SK-N-SH (cell line): ENCODE measurements around the gene XAGE2. TPM values are rescaled to one million over a fixed set of nuclear protein-coding genes. Genes with fewer than 3 reads are reported as not detected.

ENCODE experiments used
- CTCF ChIA-PET: fragments of 300-600, 350-600 bp; formaldehyde crosslinking; extraction: SDS; loops from one replicate; lab custom pipeline; 2021; lab: Yijun Ruan, JAX
- POLR2A ChIA-PET: fragments of 350-600 bp; sonication (Branson Sonifier 250); formaldehyde crosslinking; extraction: SDS; loops from one replicate; lab custom pipeline; 2020; ENCODE audit warnings: antibody characterized with exemption, inconsistent platforms; lab: Yijun Ruan, JAX
- DNase-seq: peaks from one replicate; pipeline ENCODE4 v3.0.0; 2012
- H2AFZ ChIP-seq: fragments of 200-600 bp; sonication (generic); 2 replicates; pipeline ENCODE4 v1.8.1; 2016; ENCODE audit warnings: antibody characterized with exemption, mild to moderate bottlenecking, low read depth
- H3F3A ChIP-seq: fragments of 200-600 bp; sonication (generic); replicated peaks from 2 replicates; pipeline ENCODE3; 2016; ENCODE audit warnings: antibody characterized with exemption, mild to moderate bottlenecking; ENCODE audit not compliant: insufficient read depth
- H3K27ac ChIP-seq, 2 experiments: fragments of 200-500 bp in 1 of 2; fragments of 200-600 bp in 1 of 2; sonication (Bioruptor generic) in 1 of 2; sonication (generic), shearing (Covaris generic) in 1 of 2; 2 replicates each; pipeline versions ENCODE4 v1.5.1 to v1.6.1; 2014 to 2016; ENCODE audit warnings: low read depth in 2 of 2, inconsistent platforms in 1 of 2, low read length in 1 of 2, mild to moderate bottlenecking in 1 of 2, mixed read lengths in 1 of 2
- H3K27me3 ChIP-seq: fragments of 200-600 bp; sonication (generic), shearing (Covaris generic); 2 replicates; pipeline ENCODE4 v1.6.1; 2016; ENCODE audit warnings: mixed run types; ENCODE audit not compliant: insufficient read depth
- H3K36me3 ChIP-seq, 2 experiments: fragments of 200-500 bp in 1 of 2; fragments of 200-600 bp in 1 of 2; sonication (Bioruptor generic) in 1 of 2; sonication (generic) in 1 of 2; replicated peaks in 1 of 2; 2 replicates each; pipeline versions ENCODE3 to v1.5.1; 2014 to 2016; ENCODE audit warnings: low read length in 1 of 2, mild to moderate bottlenecking in 1 of 2; ENCODE audit not compliant: insufficient read depth in 2 of 2, control insufficient read depth in 1 of 2
- H3K4me1 ChIP-seq, 2 experiments: fragments of 200-500 bp in 1 of 2; fragments of 200-600 bp in 1 of 2; sonication (Bioruptor generic) in 1 of 2; sonication (generic), shearing (Covaris generic) in 1 of 2; 2 replicates each; pipeline versions ENCODE4 v1.5.1 to v1.6.1; 2014 to 2016; ENCODE audit warnings: low read depth in 1 of 2, low read length in 1 of 2, mixed run types in 1 of 2; ENCODE audit not compliant: insufficient read depth in 2 of 2, control insufficient read depth in 1 of 2
- H3K4me2 ChIP-seq: fragments of 200-600 bp; sonication (generic), shearing (Covaris generic); 2 replicates; pipeline ENCODE4 v1.6.1; 2017; ENCODE audit warnings: mixed run types
- H3K4me3 ChIP-seq, 2 experiments: fragments of 200-500 bp in 1 of 2; fragments of 200-600 bp in 1 of 2; sonication (Bioruptor generic) in 1 of 2; sonication (generic), shearing (Covaris generic) in 1 of 2; 2 replicates each; pipeline versions ENCODE4 v1.5.1 to v1.8.1; 2014 to 2016; ENCODE audit warnings: low read depth in 2 of 2, inconsistent platforms in 1 of 2, low read length in 1 of 2, mild to moderate bottlenecking in 1 of 2, mixed read lengths in 1 of 2, moderate library complexity in 1 of 2
- H3K79me2 ChIP-seq: fragments of 200-600 bp; sonication (generic); 2 replicates; pipeline ENCODE4 v1.8.1; 2017; ENCODE audit warnings: mild to moderate bottlenecking; ENCODE audit not compliant: insufficient read depth
- H3K9ac ChIP-seq: fragments of 200-600 bp; sonication (generic); 2 replicates; pipeline ENCODE4 v1.6.1; 2017; ENCODE audit warnings: mixed run types
- H3K9me2 ChIP-seq: fragments of 200-600 bp; sonication (generic); 2 replicates; pipeline ENCODE4 v1.6.1; 2017; ENCODE audit warnings: mixed run types
- H3K9me3 ChIP-seq: fragments of 200-600 bp; sonication (generic); 2 replicates; pipeline ENCODE4 v1.6.1; 2017; ENCODE audit warnings: mixed run types, mild to moderate bottlenecking, moderate library complexity
- H4K20me1 ChIP-seq: fragments of 200-600 bp; sonication (generic); 2 replicates; pipeline ENCODE4 v1.6.1; 2017; ENCODE audit warnings: mild to moderate bottlenecking, mixed run types; ENCODE audit not compliant: insufficient read depth
- EP300 ChIP-seq, 2 experiments: IDR thresholded peaks; 2 replicates each; pipeline versions ENCODE4 v1.4.0 to v1.6.1; 2012; ENCODE audit warnings: borderline replicate concordance in 1 of 2, low read depth in 1 of 2, low read length in 1 of 2
- EZH2phosphoT487 ChIP-seq: fragments of 200-600 bp; sonication (generic); IDR thresholded peaks from 2 replicates; pipeline ENCODE4 v1.6.1; 2017; ENCODE audit warnings: low read depth, mixed run types, mild to moderate bottlenecking, antibody characterized with exemption, moderate library complexity, borderline replicate concordance
- FOSL2 ChIP-seq: IDR thresholded peaks from 2 replicates; pipeline ENCODE4 v1.4.0; 2012; ENCODE audit warnings: low read depth, mild to moderate bottlenecking, moderate library complexity, borderline replicate concordance
- MXI1 ChIP-seq: IDR thresholded peaks from 2 replicates; pipeline ENCODE4 v1.6.1; 2012; ENCODE audit warnings: mild to moderate bottlenecking, low read depth, low read length, improper control_type of control experiment
- NFIC ChIP-seq: IDR thresholded peaks from 2 replicates; pipeline ENCODE4 v1.4.0; 2012; ENCODE audit warnings: borderline replicate concordance
- NRF1 ChIP-seq: IDR thresholded peaks from 2 replicates; pipeline ENCODE4 v1.6.1; 2012; ENCODE audit warnings: low read depth, mild to moderate bottlenecking, low read length
- POLR2AphosphoS5 ChIP-seq: IDR thresholded peaks from 2 replicates; pipeline ENCODE4 v1.6.1; 2012; ENCODE audit warnings: low read depth, low read length
- RAD21 ChIP-seq: IDR thresholded peaks from 2 replicates; pipeline ENCODE4 v1.6.1; 2012; ENCODE audit warnings: mild to moderate bottlenecking, low read length
- RCOR1 ChIP-seq: fragments of 150-350 bp; IDR thresholded peaks from 2 replicates; pipeline ENCODE4 v1.6.1; 2017; ENCODE audit warnings: antibody characterized with exemption, low read length
- SMC3 ChIP-seq: IDR thresholded peaks from 2 replicates; pipeline ENCODE4 v1.6.1; 2012; ENCODE audit warnings: low read depth, low read length, improper control_type of control experiment
- TCF12 ChIP-seq: IDR thresholded peaks from 2 replicates; pipeline ENCODE4 v1.4.0; 2012
- TEAD4 ChIP-seq: IDR thresholded peaks from 2 replicates; pipeline ENCODE4 v1.4.0; 2012; ENCODE audit warnings: mild to moderate bottlenecking, borderline replicate concordance; ENCODE audit not compliant: insufficient read depth
- polyA plus RNA-seq, 3 experiments: library from polyadenylated mRNA; depleted of rRNA; stranded (reverse); fragments of >200 nt; gene quantifications; 2 replicates each; pipeline ENCODE4 v1.2.3, GENCODE V29; 2012
- TF ChIP-seq, protein P1 (sequence below): fragments of 150-350 bp; IDR thresholded peaks from 2 replicates; pipeline ENCODE4 v1.6.1; 2016; ENCODE audit warnings: mild to moderate bottlenecking, low read depth, low read length
- TF ChIP-seq, protein P2 (sequence below): IDR thresholded peaks from 2 replicates; pipeline ENCODE4 v1.4.0; 2012; ENCODE audit warnings: low read depth
- TF ChIP-seq, protein P3 (sequence below): IDR thresholded peaks from 2 replicates; pipeline ENCODE4; 2012

The XAGE2 gene
- polyA plus RNA-seq, 1 of the 3 experiments (the other 2 are of a cell fraction), result 0.13 TPM

DNA sequence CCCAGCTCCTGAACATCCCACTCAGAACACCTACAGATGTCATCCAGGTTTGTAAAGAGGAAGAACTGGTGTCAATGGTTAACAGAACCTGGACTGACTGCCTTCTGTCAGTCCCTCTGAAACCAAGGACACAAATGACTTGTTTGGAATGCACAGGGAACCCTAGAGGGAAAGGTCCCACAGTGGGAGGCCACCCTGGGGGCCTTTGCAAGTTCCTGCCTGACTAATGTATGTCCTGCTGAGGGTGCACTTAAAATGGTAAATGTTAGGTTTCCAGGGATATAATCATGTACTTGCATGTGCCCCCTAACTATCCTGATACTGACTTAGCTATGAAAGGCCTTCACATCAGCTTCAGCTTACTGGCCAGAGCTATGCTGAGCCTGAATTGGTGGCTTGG lies 15.0 kb upstream of the XAGE2 start:
- no peaks in the 10 kb centered on the region for H3K4me1 ChIP-seq
- H2AFZ ChIP-seq, result no peak overlapping the region
- no peak for TF ChIP-seq EZH2phosphoT487
- no peak for TF ChIP-seq FOSL2
- TF ChIP-seq MXI1, result no peak
- TF ChIP-seq, protein P1, sequence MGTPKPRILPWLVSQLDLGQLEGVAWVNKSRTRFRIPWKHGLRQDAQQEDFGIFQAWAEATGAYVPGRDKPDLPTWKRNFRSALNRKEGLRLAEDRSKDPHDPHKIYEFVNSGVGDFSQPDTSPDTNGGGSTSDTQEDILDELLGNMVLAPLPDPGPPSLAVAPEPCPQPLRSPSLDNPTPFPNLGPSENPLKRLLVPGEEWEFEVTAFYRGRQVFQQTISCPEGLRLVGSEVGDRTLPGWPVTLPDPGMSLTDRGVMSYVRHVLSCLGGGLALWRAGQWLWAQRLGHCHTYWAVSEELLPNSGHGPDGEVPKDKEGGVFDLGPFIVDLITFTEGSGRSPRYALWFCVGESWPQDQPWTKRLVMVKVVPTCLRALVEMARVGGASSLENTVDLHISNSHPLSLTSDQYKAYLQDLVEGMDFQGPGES, result no peak
- TF ChIP-seq EP300 (IDR thresholded peaks at IDR 0.05; ENCODE audit: borderline replicate concordance in 1 of 2, low read depth in 1 of 2, low read length in 1 of 2), result no peak
- TF ChIP-seq, protein P2, sequence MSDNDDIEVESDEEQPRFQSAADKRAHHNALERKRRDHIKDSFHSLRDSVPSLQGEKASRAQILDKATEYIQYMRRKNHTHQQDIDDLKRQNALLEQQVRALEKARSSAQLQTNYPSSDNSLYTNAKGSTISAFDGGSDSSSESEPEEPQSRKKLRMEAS, result no peak
- no peak for TF ChIP-seq TCF12
- no peak for TF ChIP-seq NRF1
- no peak for TF ChIP-seq RAD21
- H3F3A ChIP-seq, result no peaks in the 10 kb centered on the region
- ChIA-PET CTCF (no interaction called here), POLR2A (no interaction called here)
- peaks cover 15% of the 10 kb centered on the region; the same call in 1 of the 2 replicates for H3K27me3 ChIP-seq
- H3K9me3 ChIP-seq, result no peaks in the 10 kb centered on the region
- no peak for DNase-seq
- H4K20me1 ChIP-seq, result no peaks in the 10 kb centered on the region
- H3K36me3 ChIP-seq, result no peaks in the 10 kb centered on the region
- no peak overlapping the region for H3K9ac ChIP-seq
- H3K27ac ChIP-seq, result no peak overlapping the region
- no peaks in the 10 kb centered on the region for H3K79me2 ChIP-seq
- H3K4me3 ChIP-seq, result no peak overlapping the region
- no peak overlapping the region for H3K4me2 ChIP-seq
- no peaks in the 10 kb centered on the region for H3K9me2 ChIP-seq

DNA sequence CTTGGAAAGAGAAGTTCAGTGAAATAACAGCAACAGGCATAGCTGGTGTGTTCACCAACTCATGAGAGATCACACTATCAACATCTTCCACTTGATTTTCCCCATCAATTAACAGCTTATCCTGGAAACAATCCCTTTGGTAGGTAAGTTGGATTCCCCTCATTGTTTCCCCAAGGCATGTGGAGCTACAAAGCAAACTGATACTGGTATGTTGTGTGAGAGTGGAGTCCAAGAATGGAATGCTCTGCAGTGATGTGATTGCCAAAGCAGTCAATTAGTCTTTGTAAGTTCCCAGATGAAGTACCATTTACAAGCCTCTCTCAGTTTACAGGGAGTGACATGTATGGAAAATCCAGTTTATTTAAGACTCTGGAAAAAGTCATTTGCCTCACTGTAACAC lies 13.7 kb upstream of the XAGE2 start:
- no peak overlapping the region for H2AFZ ChIP-seq
- H3K4me3 ChIP-seq, result no peak overlapping the region
- no peaks in the 10 kb centered on the region for H3K79me2 ChIP-seq
- no peak for DNase-seq
- ChIA-PET POLR2A (no interaction called here), CTCF (interaction anchor here (2.2 kb wide), 1 partner anchor 9 kb away, joined by 13 read pairs; no protein-coding TSS in a partner anchor)
- H3K27me3 ChIP-seq, result peaks cover 12% of the 10 kb centered on the region; the same call in 1 of the 2 replicates
- H3K36me3 ChIP-seq, result no peaks in the 10 kb centered on the region
- no peaks in the 10 kb centered on the region for H3F3A ChIP-seq
- no peaks in the 10 kb centered on the region for H3K9me3 ChIP-seq
- H3K9me2 ChIP-seq, result no peaks in the 10 kb centered on the region
- H3K4me1 ChIP-seq, result no peaks in the 10 kb centered on the region
- TF ChIP-seq TEAD4 (no peak), NFIC (no peak), EP300 (IDR thresholded peaks at IDR 0.05; ENCODE audit: borderline replicate concordance in 1 of 2, low read depth in 1 of 2, low read length in 1 of 2) (no peak), POLR2AphosphoS5 (no peak), RCOR1 (no peak), SMC3 (no peak)
- TF ChIP-seq, protein P1, result no peak
- TF ChIP-seq, protein P3, sequence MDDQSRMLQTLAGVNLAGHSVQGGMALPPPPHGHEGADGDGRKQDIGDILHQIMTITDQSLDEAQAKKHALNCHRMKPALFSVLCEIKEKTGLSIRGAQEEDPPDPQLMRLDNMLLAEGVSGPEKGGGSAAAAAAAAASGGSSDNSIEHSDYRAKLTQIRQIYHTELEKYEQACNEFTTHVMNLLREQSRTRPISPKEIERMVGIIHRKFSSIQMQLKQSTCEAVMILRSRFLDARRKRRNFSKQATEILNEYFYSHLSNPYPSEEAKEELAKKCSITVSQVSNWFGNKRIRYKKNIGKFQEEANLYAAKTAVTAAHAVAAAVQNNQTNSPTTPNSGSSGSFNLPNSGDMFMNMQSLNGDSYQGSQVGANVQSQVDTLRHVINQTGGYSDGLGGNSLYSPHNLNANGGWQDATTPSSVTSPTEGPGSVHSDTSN, result no peak
- H3K9ac ChIP-seq, result no peak overlapping the region
- no peak overlapping the region for H3K27ac ChIP-seq
- no peak overlapping the region for H3K4me2 ChIP-seq
- no peaks in the 10 kb centered on the region for H4K20me1 ChIP-seq
